ENCODE data around the gene AGFG1.

GRCh38 chr2:227500301-227500630, 28.3 kb downstream of the AGFG1 start:
- TF ChIP-seq, protein P1, sequence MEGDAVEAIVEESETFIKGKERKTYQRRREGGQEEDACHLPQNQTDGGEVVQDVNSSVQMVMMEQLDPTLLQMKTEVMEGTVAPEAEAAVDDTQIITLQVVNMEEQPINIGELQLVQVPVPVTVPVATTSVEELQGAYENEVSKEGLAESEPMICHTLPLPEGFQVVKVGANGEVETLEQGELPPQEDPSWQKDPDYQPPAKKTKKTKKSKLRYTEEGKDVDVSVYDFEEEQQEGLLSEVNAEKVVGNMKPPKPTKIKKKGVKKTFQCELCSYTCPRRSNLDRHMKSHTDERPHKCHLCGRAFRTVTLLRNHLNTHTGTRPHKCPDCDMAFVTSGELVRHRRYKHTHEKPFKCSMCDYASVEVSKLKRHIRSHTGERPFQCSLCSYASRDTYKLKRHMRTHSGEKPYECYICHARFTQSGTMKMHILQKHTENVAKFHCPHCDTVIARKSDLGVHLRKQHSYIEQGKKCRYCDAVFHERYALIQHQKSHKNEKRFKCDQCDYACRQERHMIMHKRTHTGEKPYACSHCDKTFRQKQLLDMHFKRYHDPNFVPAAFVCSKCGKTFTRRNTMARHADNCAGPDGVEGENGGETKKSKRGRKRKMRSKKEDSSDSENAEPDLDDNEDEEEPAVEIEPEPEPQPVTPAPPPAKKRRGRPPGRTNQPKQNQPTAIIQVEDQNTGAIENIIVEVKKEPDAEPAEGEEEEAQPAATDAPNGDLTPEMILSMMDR (conservative IDR thresholded peaks at IDR 0.05 in 1 of 2, IDR thresholded peaks at IDR 0.05 in 1 of 2; ENCODE audit: low read depth in 1 of 2, low read length in 2 of 2): no peak
- no peak for TF ChIP-seq EZH2 (IDR thresholded peaks at IDR 0.05; ENCODE audit: low read length, missing control alignments)

Measured in fibroblast of lung (primary cell).